Body of pancreas (tissue), 4 donors: ENCODE measurements around the gene RMRP.
"Not testable (repeated sequence)": the region's sequence is repeated elsewhere in the genome, so short reads cannot be mapped to it uniquely, and the experiment has no call there.

ENCODE experiments used
- POLR2A ChIP-seq, 3 donors: fragments of 450-650 bp; IDR thresholded peaks; one replicate each; pipeline ENCODE4 v1.6.1; 2016; ENCODE audit warnings: antibody characterized with exemption in 3 of 3, mild to moderate bottlenecking in 2 of 3
- TF ChIP-seq, protein P1 (sequence below), 7 experiments: fragments of 450-650 bp in 4 of 7; fragments of 200-600 bp in 3 of 7; sonication (generic) in 3 of 7; IDR thresholded peaks; one replicate each; pipeline ENCODE4 v1.5.1; 2016 to 2019; ENCODE audit warnings: antibody characterized with exemption in 7 of 7

DNA sequence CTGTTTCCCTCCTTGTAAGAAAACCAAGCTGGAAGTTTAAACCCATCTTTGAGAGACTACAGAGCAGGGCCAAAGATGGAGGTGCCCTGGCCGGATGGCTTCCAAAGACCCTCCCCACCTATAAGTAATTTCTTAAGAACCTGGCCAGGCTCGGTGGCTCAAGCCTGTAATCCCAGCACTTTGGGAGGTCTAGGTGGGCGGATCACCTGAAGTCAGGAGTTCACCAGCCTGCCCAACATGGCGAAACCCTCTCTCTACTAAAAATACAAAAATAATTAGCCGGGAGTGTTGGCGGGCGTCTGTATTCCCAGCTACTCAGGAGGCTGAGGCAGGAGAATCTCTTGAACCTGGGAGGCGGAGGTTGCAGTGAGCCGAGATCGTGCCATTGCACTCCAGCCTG lies 12.1 kb downstream of the RMRP start:
- TF ChIP-seq, protein P1, sequence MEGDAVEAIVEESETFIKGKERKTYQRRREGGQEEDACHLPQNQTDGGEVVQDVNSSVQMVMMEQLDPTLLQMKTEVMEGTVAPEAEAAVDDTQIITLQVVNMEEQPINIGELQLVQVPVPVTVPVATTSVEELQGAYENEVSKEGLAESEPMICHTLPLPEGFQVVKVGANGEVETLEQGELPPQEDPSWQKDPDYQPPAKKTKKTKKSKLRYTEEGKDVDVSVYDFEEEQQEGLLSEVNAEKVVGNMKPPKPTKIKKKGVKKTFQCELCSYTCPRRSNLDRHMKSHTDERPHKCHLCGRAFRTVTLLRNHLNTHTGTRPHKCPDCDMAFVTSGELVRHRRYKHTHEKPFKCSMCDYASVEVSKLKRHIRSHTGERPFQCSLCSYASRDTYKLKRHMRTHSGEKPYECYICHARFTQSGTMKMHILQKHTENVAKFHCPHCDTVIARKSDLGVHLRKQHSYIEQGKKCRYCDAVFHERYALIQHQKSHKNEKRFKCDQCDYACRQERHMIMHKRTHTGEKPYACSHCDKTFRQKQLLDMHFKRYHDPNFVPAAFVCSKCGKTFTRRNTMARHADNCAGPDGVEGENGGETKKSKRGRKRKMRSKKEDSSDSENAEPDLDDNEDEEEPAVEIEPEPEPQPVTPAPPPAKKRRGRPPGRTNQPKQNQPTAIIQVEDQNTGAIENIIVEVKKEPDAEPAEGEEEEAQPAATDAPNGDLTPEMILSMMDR (IDR thresholded peaks at IDR 0.05): not testable (repeated sequence)
- TF ChIP-seq POLR2A (IDR thresholded peaks at IDR 0.05): not testable (repeated sequence)
